Upper lobe of left lung (tissue), 4 donors: Measurements from ENCODE around the gene RIMKLA.

ENCODE experiments used
- EP300 ChIP-seq, 4 donors: sonication (generic); formaldehyde crosslinking; IDR thresholded peaks; one replicate each; pipeline ENCODE4 v1.5.1; 2017; ENCODE audit warnings: antibody characterized with exemption in 4 of 4, control low read depth in 2 of 4
- POLR2A ChIP-seq, 4 donors: fragments of 450-650 bp; IDR thresholded peaks; one replicate each; pipeline ENCODE4 v1.5.1; 2016 to 2017; ENCODE audit warnings: antibody characterized with exemption in 4 of 4, mild to moderate bottlenecking in 2 of 4
- POLR2AphosphoS5 ChIP-seq, 2 donors: sonication (generic); formaldehyde crosslinking; IDR thresholded peaks; one replicate each; pipeline ENCODE4 v1.5.1; 2017; ENCODE audit warnings: antibody characterized with exemption in 2 of 2
- TF ChIP-seq, protein P1 (sequence below), 6 experiments: fragments of 450-650 bp in 4 of 6; fragments of 200-600 bp in 2 of 6; sonication (generic) in 2 of 6; IDR thresholded peaks; one replicate each; pipeline ENCODE4 v1.5.1; 2016 to 2019; ENCODE audit warnings: antibody characterized with exemption in 6 of 6

DNA sequence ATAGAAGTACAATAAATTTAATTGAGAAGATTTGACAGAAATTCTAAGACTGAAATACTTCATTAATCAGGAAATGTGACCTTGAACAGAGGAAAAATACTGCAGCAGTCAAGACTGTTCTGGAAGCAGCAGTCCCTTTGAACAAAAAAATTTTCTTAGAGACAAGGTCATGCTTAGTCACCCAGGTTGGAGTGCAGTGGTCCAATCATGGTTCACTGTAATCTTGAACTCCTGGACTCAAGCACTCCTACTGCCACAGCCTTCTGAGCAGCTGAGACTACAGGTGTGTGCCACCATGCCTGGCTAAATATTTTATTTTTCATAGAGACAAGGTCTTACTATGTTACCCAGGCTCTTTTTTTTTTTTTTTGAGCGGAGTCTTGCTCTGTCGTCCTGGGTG lies 80.6 kb downstream of the RIMKLA start:
- TF ChIP-seq EP300 (IDR thresholded peaks at IDR 0.05): no peak
- TF ChIP-seq POLR2A (IDR thresholded peaks at IDR 0.05): no peak
- TF ChIP-seq, protein P1, sequence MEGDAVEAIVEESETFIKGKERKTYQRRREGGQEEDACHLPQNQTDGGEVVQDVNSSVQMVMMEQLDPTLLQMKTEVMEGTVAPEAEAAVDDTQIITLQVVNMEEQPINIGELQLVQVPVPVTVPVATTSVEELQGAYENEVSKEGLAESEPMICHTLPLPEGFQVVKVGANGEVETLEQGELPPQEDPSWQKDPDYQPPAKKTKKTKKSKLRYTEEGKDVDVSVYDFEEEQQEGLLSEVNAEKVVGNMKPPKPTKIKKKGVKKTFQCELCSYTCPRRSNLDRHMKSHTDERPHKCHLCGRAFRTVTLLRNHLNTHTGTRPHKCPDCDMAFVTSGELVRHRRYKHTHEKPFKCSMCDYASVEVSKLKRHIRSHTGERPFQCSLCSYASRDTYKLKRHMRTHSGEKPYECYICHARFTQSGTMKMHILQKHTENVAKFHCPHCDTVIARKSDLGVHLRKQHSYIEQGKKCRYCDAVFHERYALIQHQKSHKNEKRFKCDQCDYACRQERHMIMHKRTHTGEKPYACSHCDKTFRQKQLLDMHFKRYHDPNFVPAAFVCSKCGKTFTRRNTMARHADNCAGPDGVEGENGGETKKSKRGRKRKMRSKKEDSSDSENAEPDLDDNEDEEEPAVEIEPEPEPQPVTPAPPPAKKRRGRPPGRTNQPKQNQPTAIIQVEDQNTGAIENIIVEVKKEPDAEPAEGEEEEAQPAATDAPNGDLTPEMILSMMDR (IDR thresholded peaks at IDR 0.05): no peak
- TF ChIP-seq POLR2AphosphoS5 (IDR thresholded peaks at IDR 0.05): no peak
